Measurements from ENCODE around the gene TUBB3.

- TF ChIP-seq CTCF (IDR thresholded peaks at IDR 0.05) (no peak), POLR2A (IDR thresholded peaks at IDR 0.05) (no peak)
These were observed 39.8 kb downstream of the TUBB3 start for GRCh38 chr16:89962754-89963498.

All from right lobe of liver (tissue), 4 donors.